IPS-20b (cell line): ENCODE results near the gene TAS2R13.

Experiments used
- H3K27ac ChIP-seq: one replicate; pipeline ENCODE4 v1.5.1; 2013; ENCODE audit warnings: low read length
- H3K27me3 ChIP-seq: 2 replicates; pipeline ENCODE4 v1.6.1; 2013; ENCODE audit warnings: mild to moderate bottlenecking, low read length, inconsistent platforms; ENCODE audit not compliant: insufficient read depth
- H3K36me3 ChIP-seq: 2 replicates; pipeline ENCODE4 v1.6.1; 2013; ENCODE audit warnings: low read depth, mild to moderate bottlenecking, inconsistent platforms, low read length, moderate library complexity; ENCODE audit not compliant: insufficient read depth
- H3K4me1 ChIP-seq: 2 replicates; pipeline ENCODE4 v1.6.1; 2013; ENCODE audit warnings: mild to moderate bottlenecking, control low read depth, inconsistent platforms, low read length, moderate library complexity; ENCODE audit not compliant: insufficient read depth
- H3K4me3 ChIP-seq: 2 replicates; pipeline ENCODE4 v1.5.1; 2013; ENCODE audit warnings: mild to moderate bottlenecking, low read length, inconsistent platforms
- H3K9ac ChIP-seq: 2 replicates; pipeline ENCODE4 v1.6.1; 2013; ENCODE audit warnings: low read depth, mild to moderate bottlenecking, inconsistent platforms, low read length, moderate library complexity
- H3K9me3 ChIP-seq: 2 replicates; pipeline ENCODE4 v1.6.1; 2013; ENCODE audit warnings: mild to moderate bottlenecking, low read depth, low read length, inconsistent platforms; ENCODE audit not compliant: insufficient read depth

The TAS2R13 gene

DNA sequence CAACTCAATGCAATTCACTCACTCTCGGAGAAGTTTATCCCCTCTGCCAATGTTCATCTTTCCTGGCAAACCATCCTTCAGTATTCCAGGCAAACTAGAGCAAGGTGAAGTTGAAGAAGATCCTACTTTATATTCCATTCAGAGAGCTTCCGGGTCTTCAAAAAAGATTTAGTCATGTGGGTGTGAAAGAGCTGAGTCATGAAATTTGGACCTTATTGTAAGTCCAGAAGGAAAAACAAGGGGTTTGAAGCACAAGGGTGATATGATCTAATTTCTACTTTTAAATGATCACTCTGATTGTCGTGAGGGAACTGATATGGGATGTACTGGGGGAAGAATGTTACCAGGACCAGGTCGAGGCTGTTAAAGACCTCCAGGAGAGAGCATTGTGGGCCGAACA, 16.9 kb upstream of the TAS2R13 start:
- Histone ChIP-seq H3K36me3 (no peaks in the 10 kb centered on the region), H3K9me3 (no peaks in the 10 kb centered on the region), H3K9ac (no peak overlapping the region)

DNA sequence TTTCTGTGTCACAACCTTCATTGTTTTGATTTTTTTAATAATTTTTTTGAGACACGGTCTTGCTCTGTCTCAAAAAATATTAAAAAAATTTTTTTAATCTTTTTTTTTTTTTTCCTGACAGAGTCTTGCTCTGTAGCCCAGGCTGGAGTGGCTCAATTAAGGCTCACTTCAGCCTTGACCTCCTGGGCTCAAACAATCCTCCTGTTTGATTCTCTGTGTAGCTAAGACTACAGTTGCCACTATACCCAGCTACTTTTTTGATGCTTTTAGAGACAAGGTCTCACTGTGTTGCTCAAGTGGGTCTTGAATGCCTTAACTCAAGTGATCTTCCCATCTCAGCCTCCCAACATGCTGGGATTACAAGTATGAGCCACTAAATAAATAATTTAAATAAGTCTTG, 10.4 kb upstream of the TAS2R13 start:
- H3K4me3 ChIP-seq, result no peak overlapping the region
- H3K9me3 ChIP-seq, result no peaks in the 10 kb centered on the region
- no peaks in the 10 kb centered on the region for H3K4me1 ChIP-seq
- H3K36me3 ChIP-seq, result no peaks in the 10 kb centered on the region
- H3K9ac ChIP-seq, result no peak overlapping the region
- H3K27ac ChIP-seq, result no peak overlapping the region
- no peaks in the 10 kb centered on the region for H3K27me3 ChIP-seq

More for the DNA sequence above, 16.9 kb upstream of the TAS2R13 start:
- no peak overlapping the region for H3K4me3 ChIP-seq
- no peaks in the 10 kb centered on the region for H3K4me1 ChIP-seq
- no peak overlapping the region for H3K27ac ChIP-seq
- no peaks in the 10 kb centered on the region for H3K27me3 ChIP-seq

DNA sequence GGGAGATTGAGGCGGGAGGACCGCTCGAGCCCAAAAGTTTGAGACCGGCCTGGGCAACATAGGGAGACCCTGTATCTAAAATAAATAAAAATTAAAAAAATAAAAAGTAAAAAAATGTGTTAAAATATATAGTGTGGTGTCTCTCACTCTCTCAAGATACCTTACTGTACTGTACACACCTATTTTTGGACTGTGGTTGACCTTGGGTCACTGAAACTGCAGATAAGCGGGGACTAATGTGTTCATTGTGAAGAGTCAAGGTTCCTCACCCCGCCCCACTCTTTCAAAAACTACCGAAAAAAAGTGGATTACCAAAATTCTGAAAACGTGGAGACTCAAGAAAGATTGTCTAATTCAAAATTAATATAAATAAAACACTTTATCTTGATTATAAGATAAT, 1.0 kb upstream of the TAS2R13 start:
- Histone ChIP-seq H3K9me3 (peaks cover 4% of the 10 kb centered on the region; the same call in 1 of the 2 replicates), H3K27ac (no peak overlapping the region)

DNA sequence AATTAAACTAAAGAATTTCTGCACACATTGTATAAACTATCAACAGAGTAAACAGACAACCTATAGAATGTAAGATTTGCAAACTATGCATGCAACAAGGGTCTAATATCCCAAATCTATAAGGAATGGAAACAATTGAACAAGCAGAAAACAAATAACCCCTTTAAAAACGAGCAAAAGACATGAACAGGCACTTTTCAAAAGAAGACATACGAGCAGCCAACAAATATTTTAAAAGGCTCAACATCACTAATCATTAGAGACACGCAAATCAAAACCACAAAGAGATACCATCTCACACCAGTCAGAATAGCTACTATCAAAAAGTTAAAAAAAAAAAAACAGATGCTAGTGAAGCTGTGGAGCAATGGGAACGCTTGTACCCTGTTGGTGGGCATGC, 4.7 kb downstream of the TAS2R13 start:
- H3K27ac ChIP-seq, result no peak overlapping the region
- no peak overlapping the region for H3K4me3 ChIP-seq
- H3K4me1 ChIP-seq, result no peaks in the 10 kb centered on the region
- peaks cover 18% of the 10 kb centered on the region for H3K9me3 ChIP-seq
- no peaks in the 10 kb centered on the region for H3K36me3 ChIP-seq
- H3K9ac ChIP-seq, result no peak overlapping the region
- no peaks in the 10 kb centered on the region for H3K27me3 ChIP-seq

More for the DNA sequence above, 1.0 kb upstream of the TAS2R13 start:
- no peaks in the 10 kb centered on the region; the same call in 1 of the 2 replicates for H3K4me1 ChIP-seq
- H3K9ac ChIP-seq, result no peak overlapping the region
- H3K36me3 ChIP-seq, result no peaks in the 10 kb centered on the region
- H3K4me3 ChIP-seq, result no peak overlapping the region
- H3K27me3 ChIP-seq, result no peaks in the 10 kb centered on the region

DNA sequence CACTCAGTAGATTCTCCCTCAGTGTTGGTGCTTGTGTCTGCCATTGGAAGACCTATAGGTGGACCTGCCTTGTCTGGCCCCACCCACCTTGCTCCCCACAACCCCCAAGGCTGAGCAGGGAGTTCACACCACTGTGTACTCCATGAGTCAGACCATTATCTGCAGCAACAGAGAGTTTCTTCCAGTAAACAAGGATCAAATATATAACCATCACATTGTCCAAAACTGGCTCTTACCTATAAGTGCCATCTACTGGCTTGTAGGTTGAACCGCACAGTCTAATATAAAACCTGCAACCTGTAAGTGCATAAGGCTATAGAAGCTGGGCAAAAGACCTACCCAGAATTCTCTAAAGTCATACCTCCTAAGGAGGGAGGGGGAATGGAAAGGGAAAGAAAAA, 7.9 kb downstream of the TAS2R13 start:
- Histone ChIP-seq H3K27ac (no peak overlapping the region), H3K27me3 (no peaks in the 10 kb centered on the region), H3K9me3 (peaks cover 18% of the 10 kb centered on the region), H3K9ac (no peak overlapping the region), H3K4me3 (no peak overlapping the region), H3K4me1 (no peaks in the 10 kb centered on the region), H3K36me3 (no peaks in the 10 kb centered on the region)

DNA sequence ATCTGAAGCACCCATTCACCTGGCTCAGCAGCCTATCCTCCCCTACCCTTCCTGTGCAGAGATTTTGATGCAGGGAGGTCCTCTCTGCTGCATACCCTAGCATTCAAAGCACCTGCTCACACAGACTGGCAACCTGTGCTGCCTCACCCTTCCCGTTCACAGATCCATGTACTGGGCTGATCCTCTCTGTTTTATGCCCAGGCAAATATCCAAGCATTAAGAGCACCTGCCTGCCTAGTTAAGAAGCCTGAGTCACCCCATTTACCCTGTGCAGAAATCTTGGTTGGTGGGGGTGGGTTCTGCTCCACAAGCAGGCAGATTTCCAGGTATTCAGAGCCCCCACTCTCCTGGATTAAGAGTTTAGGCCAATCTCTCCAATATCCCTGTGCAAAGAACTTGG, 8.4 kb downstream of the TAS2R13 start:
- H3K27me3 ChIP-seq, result no peaks in the 10 kb centered on the region
- no peak overlapping the region for H3K9ac ChIP-seq
- no peaks in the 10 kb centered on the region for H3K36me3 ChIP-seq
- no peak overlapping the region for H3K4me3 ChIP-seq
- peaks cover 18% of the 10 kb centered on the region for H3K9me3 ChIP-seq
- H3K27ac ChIP-seq, result no peak overlapping the region
- H3K4me1 ChIP-seq, result no peaks in the 10 kb centered on the region

DNA sequence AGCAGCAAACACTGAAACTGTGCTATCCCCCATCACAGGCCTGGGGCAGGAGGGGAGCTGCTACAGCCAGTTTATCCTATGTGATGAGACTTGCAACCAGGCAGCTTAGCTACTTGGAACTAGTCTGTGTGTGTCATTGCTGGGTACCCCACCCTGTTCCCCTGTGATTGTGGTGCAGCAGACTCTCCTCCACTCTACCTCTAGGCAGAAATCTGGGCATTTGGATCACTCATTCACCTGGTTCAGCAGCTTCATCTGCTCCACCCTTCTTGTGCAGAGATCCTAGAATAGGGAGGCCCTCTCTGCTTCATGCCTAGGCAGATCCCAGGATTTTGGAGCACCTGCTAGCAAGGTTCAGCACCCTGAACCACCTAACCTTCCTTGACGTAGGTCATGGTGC, 8.8 kb downstream of the TAS2R13 start:
- Histone ChIP-seq H3K9me3 (peaks cover 15% of the 10 kb centered on the region), H3K27ac (no peak overlapping the region), H3K4me1 (no peaks in the 10 kb centered on the region), H3K9ac (no peak overlapping the region), H3K27me3 (no peaks in the 10 kb centered on the region), H3K4me3 (no peak overlapping the region), H3K36me3 (no peaks in the 10 kb centered on the region)

DNA sequence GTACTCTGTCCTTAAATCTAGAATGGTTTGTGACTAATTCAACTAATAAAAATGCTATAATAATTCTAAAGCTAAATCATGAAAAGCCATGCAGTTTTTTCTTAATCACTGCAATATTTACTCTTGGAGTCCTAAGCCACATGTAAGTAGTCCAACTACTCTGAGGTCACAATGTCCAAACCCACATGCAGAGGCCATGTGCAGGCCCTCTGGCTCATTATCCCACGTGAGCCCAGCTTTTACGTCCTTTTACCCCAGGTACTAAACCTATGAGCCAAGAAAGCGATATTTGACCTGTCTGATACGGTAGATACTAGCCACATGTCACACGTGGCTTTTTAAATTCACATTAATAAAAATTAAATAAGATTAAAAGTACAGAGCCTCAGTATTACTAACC, 12.5 kb downstream of the TAS2R13 start:
- Histone ChIP-seq H3K36me3 (no peaks in the 10 kb centered on the region), H3K4me3 (no peak overlapping the region), H3K9me3 (no peaks in the 10 kb centered on the region), H3K27ac (no peak overlapping the region), H3K27me3 (no peaks in the 10 kb centered on the region), H3K9ac (no peak overlapping the region), H3K4me1 (no peaks in the 10 kb centered on the region)

DNA sequence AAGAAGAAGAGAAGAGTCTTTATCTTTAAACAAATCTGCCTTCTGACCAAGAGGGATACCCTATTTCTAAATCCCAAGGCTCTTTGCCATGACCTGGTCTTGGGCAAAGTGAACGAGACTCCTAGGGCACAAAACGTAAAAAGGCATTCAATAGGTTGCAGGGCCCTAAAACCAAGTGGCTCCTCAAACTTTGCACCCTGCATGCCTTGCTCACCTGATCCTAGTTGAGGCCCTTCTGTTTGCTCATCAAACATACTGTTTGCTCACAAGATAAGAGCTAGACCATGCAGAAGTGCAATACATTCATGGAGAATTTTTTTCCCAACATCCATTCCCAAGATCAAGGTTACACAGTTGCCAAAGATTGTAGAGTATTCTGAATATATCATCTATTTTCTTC, 17.4 kb downstream of the TAS2R13 start:
- H3K9ac ChIP-seq, result no peak overlapping the region
- H3K9me3 ChIP-seq, result no peaks in the 10 kb centered on the region
- H3K36me3 ChIP-seq, result no peaks in the 10 kb centered on the region
- no peaks in the 10 kb centered on the region for H3K4me1 ChIP-seq
- H3K27me3 ChIP-seq, result no peaks in the 10 kb centered on the region
- no peak overlapping the region for H3K4me3 ChIP-seq
- H3K27ac ChIP-seq, result no peak overlapping the region

DNA sequence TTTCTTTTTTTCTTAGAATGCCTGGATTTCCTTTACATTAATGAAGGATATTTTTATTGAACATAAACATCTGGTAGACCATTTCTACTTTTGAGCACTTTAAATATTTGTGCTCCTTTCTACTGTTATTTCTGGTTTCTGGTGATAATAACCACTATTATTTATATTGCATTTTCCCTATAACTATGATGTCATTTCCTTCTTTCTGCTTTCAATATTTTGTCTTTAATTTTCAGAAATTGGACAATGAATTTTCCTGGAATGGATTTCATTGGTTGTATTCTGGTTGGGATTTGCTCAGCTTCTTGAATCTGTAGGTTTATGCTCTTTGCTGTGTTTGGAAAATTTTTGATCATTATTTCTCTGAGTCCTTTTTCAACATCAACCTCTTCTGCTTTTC, 20.1 kb downstream of the TAS2R13 start:
- Histone ChIP-seq H3K4me3 (no peak overlapping the region), H3K4me1 (no peaks in the 10 kb centered on the region), H3K9me3 (no peaks in the 10 kb centered on the region), H3K36me3 (no peaks in the 10 kb centered on the region), H3K27me3 (no peaks in the 10 kb centered on the region), H3K27ac (no peak overlapping the region), H3K9ac (no peak overlapping the region)

DNA sequence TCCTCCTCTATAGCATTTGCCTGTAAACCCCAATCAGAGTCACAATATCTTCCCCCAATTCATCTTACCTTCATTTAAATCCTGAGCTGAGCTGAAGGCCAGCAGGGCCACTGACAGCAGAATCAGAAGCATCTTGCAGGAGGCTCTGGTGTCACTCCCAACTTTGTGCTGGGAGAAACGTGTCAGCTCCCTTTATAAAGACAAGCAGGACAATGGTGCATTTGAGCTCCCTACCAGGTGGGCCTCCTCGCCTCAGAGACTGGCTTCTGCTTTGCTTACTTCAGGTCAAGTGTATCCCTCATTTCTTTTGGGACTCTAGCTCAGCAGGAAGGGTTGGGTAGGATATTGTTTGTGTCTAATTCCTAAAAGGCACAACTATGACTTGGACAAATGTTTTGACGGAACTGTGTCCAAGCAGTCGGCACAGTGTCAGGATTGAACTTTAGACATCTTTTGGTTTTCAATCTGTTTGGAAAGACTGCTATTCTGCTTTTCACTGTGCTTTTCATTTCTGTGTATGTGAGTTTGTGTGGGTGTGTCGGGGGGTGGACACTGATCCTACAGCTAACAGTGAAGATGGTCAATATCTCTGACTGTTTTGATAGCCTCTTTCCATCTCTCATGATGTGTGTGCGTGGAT, 25.2 kb downstream of the TAS2R13 start, which contains the start of gene PRH1:
Gene PRH1 (minus strand): TSS at position 170 of the 640 bp plus-strand sequence. CDS start 38 bp downstream, at position 132.
- Histone ChIP-seq H3K9ac (no peak within 1 kb of the TSS), H3K27ac (no peak within 1 kb of the TSS), H3K4me3 (no peak within 1 kb of the TSS), H3K4me1 (no peaks in the 10 kb centered on the region), H3K27me3 (no peaks in the 10 kb centered on the region), H3K9me3 (no peaks in the 10 kb centered on the region), H3K36me3 (no peaks in the 10 kb centered on the region)

DNA sequence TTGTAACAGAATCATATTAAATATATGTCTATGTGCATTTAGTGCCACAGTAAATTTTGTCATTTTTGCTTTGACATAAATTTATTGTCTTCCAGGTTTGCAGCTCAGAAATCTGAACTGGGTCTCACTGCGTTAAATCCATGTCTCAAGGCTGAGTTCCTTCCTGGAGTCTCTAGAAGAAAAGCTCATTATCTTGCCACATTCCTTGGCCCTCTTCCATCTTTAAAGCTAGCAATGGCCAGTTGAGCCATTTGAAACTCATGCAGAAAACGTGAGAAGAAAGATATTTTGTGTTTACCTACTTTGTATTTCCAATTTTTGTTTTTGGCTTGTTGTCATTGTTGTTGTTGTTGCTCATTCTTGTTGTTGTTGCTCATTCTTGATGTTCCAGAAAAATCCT, 36.0 kb downstream of the TAS2R13 start:
- H3K9ac ChIP-seq, result no peak overlapping the region
- no peaks in the 10 kb centered on the region for H3K36me3 ChIP-seq
- no peaks in the 10 kb centered on the region for H3K9me3 ChIP-seq
- no peak overlapping the region for H3K4me3 ChIP-seq
- H3K27ac ChIP-seq, result no peak overlapping the region
- no peaks in the 10 kb centered on the region for H3K27me3 ChIP-seq
- H3K4me1 ChIP-seq, result no peaks in the 10 kb centered on the region
